NCI-H146 (cell line): Measurements from ENCODE around the gene PRSS8.

ENCODE experiments used
- DNase-seq: peaks from one replicate; lab custom pipeline; 2025; lab: John Stamatoyannopoulos, UW

PRSS8 gene

DNA sequence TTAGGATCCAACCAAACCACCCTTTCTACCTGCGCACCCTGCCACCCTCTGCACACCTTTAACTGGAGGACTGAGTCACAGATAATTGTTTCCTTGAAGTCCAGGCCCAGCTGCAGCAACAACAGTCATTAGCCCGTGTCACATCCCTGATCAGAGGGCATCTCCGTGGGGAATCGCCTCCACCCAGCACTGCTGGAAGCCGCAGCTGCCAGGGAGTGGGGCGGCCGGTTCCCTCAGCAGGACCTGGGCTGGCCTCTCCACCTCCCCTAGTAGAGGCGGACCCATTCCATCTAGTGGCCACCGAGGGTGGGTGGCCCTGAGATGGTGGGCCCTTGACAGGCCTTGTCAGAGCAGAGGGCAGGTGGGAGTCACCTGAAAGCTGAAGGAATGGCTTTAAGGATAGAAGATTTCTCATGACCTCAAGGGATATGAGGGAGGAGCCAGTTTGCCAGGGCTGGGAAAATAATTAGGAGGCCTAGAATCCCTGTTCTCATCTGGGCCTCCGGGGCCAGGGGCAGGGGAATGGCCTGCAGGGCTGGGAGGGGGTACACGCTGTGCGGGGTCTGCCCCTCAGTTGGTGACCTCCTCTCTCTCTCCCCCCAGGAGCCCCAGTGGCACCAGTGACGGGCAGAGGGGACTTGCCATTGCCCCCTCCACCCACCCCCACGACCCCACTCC, 53.0 kb downstream of the PRSS8 start:
- no peak for DNase-seq
